ENCODE measurements around the gene TACR3. TPM values are rescaled to one million over a fixed set of nuclear protein-coding genes. Genes with fewer than 3 reads are reported as not detected.

TACR3 gene
- total RNA-seq (2022) (not detected in 2 replicates), Bru-seq, nascent RNA (percentile 7 among the genes with signal in this experiment), BruChase-seq, experiment 1, labeled RNA remaining after a 2-hour chase (percentile 6 among the genes with signal in this experiment), BruChase-seq, experiment 2, labeled RNA remaining after a 6-hour chase (percentile 4 among the genes with signal in this experiment)
- long read RNA-seq = 0 reads

- H3K9me3 Mint-ChIP-seq (ENCODE audit: unreplicated experiment) = no peaks in the 10 kb centered on the region
- TF ChIP-seq CTCF (IDR thresholded peaks at IDR 0.05; ENCODE audit: insufficient read depth in 1 of 2, low read depth in 1 of 2, low read length in 1 of 2, severe bottlenecking in 1 of 2, unreplicated experiment in 1 of 2) = no peak
- Histone ChIP-seq H3K27me3 (replicated peaks; ENCODE audit: control insufficient read depth, insufficient read depth, low read length) (no peaks in the 10 kb centered on the region), H3K36me3 (ENCODE audit: control insufficient read depth, insufficient read depth, low read length) (no peaks in the 10 kb centered on the region), H3K4me1 (no peaks in the 10 kb centered on the region), H3K4me3 (ENCODE audit: low read depth, low read length) (no peak within 1 kb of the TSS), H3K9me3 (no peaks in the 10 kb centered on the region)
- H3K27me3 Mint-ChIP-seq (ENCODE audit: insufficient read depth, unreplicated experiment) = no peaks in the 10 kb centered on the region
- peaks cover 4% of the 10 kb centered on the region for H3K4me1 Mint-ChIP-seq (ENCODE audit: low read depth, unreplicated experiment)
- H3K27ac Mint-ChIP-seq (ENCODE audit: unreplicated experiment) = no peak within 1 kb of the TSS
- POLR2A ChIA-PET = no interaction called here
- intact Hi-C loops (cut with micrococcal nuclease; ENCODE audit: unreplicated experiment) = no loop called here
- no peaks in the 10 kb centered on the region for H3K36me3 Mint-ChIP-seq (ENCODE audit: insufficient read depth, unreplicated experiment)
- no peak within 1 kb of the TSS for H3K4me3 Mint-ChIP-seq (ENCODE audit: unreplicated experiment)
- DNase-seq = no peak
- no TSS peak for BruUV-seq (replicated peaks)
- CTCF ChIA-PET = interaction anchor here (0.5 kb wide), 1 partner anchor 538 kb away, joined by 4 read pairs; no protein-coding TSS in a partner anchor
Observed at GRCh38 chr4:103719830-103720207, at the start of gene TACR3. Gene TACR3 (minus strand): TSS chr4:103719985. CDS start chr4:103719675, 310 bp downstream.

GRCh38 chr4:103757631-103758030, 37.8 kb upstream of the TACR3 start:
- no peaks in the 10 kb centered on the region for H3K27me3 Mint-ChIP-seq (ENCODE audit: insufficient read depth, unreplicated experiment)
- ChIA-PET POLR2A (no interaction called here), CTCF (no interaction called here)
- H3K4me3 Mint-ChIP-seq (ENCODE audit: unreplicated experiment) = no peak overlapping the region
- no peak for TF ChIP-seq CTCF (IDR thresholded peaks at IDR 0.05; ENCODE audit: insufficient read depth in 1 of 2, low read depth in 1 of 2, low read length in 1 of 2, severe bottlenecking in 1 of 2, unreplicated experiment in 1 of 2)
- no peak for DNase-seq
- Histone ChIP-seq H3K36me3 (ENCODE audit: control insufficient read depth, insufficient read depth, low read length) (no peaks in the 10 kb centered on the region), H3K27me3 (replicated peaks; ENCODE audit: control insufficient read depth, insufficient read depth, low read length) (no peaks in the 10 kb centered on the region; the same call in 1 of the 2 replicates), H3K9me3 (no peaks in the 10 kb centered on the region), H3K4me3 (ENCODE audit: low read depth, low read length) (no peak overlapping the region), H3K4me1 (no peaks in the 10 kb centered on the region)
- no peaks in the 10 kb centered on the region for H3K36me3 Mint-ChIP-seq (ENCODE audit: insufficient read depth, unreplicated experiment)
- intact Hi-C loops (cut with micrococcal nuclease; ENCODE audit: unreplicated experiment) = loop anchor here (10.0 kb wide), 1 partner anchor 553 kb away; no protein-coding TSS in a partner anchor
- H3K27ac Mint-ChIP-seq (ENCODE audit: unreplicated experiment) = no peak overlapping the region
- no peaks in the 10 kb centered on the region for H3K4me1 Mint-ChIP-seq (ENCODE audit: low read depth, unreplicated experiment)
- H3K9me3 Mint-ChIP-seq (ENCODE audit: unreplicated experiment) = no peaks in the 10 kb centered on the region
- BruUV-seq (replicated peaks) = no TSS peak

GRCh38 chr4:103756741-103757140, 37.0 kb upstream of the TACR3 start:
- no peaks in the 10 kb centered on the region for H3K9me3 Mint-ChIP-seq (ENCODE audit: unreplicated experiment)
- ChIA-PET CTCF (interaction anchor here (0.9 kb wide), 1 partner anchor 279 kb away, joined by 3 read pairs; no protein-coding TSS in a partner anchor), POLR2A (no interaction called here)
- no peak overlapping the region for H3K27ac Mint-ChIP-seq (ENCODE audit: unreplicated experiment)
- no TSS peak for BruUV-seq (replicated peaks)
- intact Hi-C loops (cut with micrococcal nuclease; ENCODE audit: unreplicated experiment) = loop anchor here (10.0 kb wide), 1 partner anchor 552 kb away; no protein-coding TSS in a partner anchor
- Histone ChIP-seq H3K36me3 (ENCODE audit: control insufficient read depth, insufficient read depth, low read length) (no peaks in the 10 kb centered on the region), H3K27me3 (replicated peaks; ENCODE audit: control insufficient read depth, insufficient read depth, low read length) (no peaks in the 10 kb centered on the region; the same call in 1 of the 2 replicates), H3K4me3 (ENCODE audit: low read depth, low read length) (no peak overlapping the region), H3K4me1 (no peaks in the 10 kb centered on the region), H3K9me3 (no peaks in the 10 kb centered on the region)
- TF ChIP-seq CTCF (IDR thresholded peaks at IDR 0.05; ENCODE audit: insufficient read depth in 1 of 2, low read depth in 1 of 2, low read length in 1 of 2, severe bottlenecking in 1 of 2, unreplicated experiment in 1 of 2) = no peak
- no peak overlapping the region for H3K4me3 Mint-ChIP-seq (ENCODE audit: unreplicated experiment)
- no peaks in the 10 kb centered on the region for H3K27me3 Mint-ChIP-seq (ENCODE audit: insufficient read depth, unreplicated experiment)
- H3K36me3 Mint-ChIP-seq (ENCODE audit: insufficient read depth, unreplicated experiment) = no peaks in the 10 kb centered on the region
- H3K4me1 Mint-ChIP-seq (ENCODE audit: low read depth, unreplicated experiment) = no peaks in the 10 kb centered on the region
- no peak for DNase-seq
